Measurements from ENCODE around the gene YARS2.

YARS2 gene

GRCh38 chr12:32739279-32739678, 16.4 kb downstream of the YARS2 start:
- Histone ChIP-seq H3K9me3 (replicated peaks; ENCODE audit: insufficient read depth, low read length) (no peaks in the 10 kb centered on the region), H3K36me3 (replicated peaks; ENCODE audit: insufficient read depth, low read length) (peaks cover 15% of the 10 kb centered on the region), H2AFZ (ENCODE audit: low read length) (no peak overlapping the region), H3K4me3 (ENCODE audit: low read length) (no peak overlapping the region), H3K27ac (ENCODE audit: low read length) (no peak overlapping the region), H3K4me1 (ENCODE audit: low read length) (no peaks in the 10 kb centered on the region), H3K9me2 (replicated peaks; ENCODE audit: insufficient read depth, low read length) (no peaks in the 10 kb centered on the region), H3K4me2 (ENCODE audit: low read depth, low read length) (no peak overlapping the region), H3K9ac (ENCODE audit: low read length) (no peak overlapping the region), H3K27me3 (replicated peaks; ENCODE audit: insufficient read depth, low read length) (no peaks in the 10 kb centered on the region), H4K20me1 (ENCODE audit: insufficient read depth, low read length) (no peaks in the 10 kb centered on the region), H3F3A (ENCODE audit: insufficient read depth, low read length) (no peaks in the 10 kb centered on the region), H3K79me2 (ENCODE audit: low read length) (peaks cover 22% of the 10 kb centered on the region; the same call in 1 of the 2 replicates)
- no peak for DNase-seq
- no peak for TF ChIP-seq CTCF (IDR thresholded peaks at IDR 0.05; ENCODE audit: low read length)
- no peak for TF ChIP-seq EZH2phosphoT487 (IDR thresholded peaks at IDR 0.05; ENCODE audit: low read length)

GRCh38 chr12:32737715-32738114, 18.0 kb downstream of the YARS2 start:
- Histone ChIP-seq H3K9me2 (replicated peaks; ENCODE audit: insufficient read depth, low read length) (no peaks in the 10 kb centered on the region), H3K36me3 (replicated peaks; ENCODE audit: insufficient read depth, low read length) (peaks cover 4% of the 10 kb centered on the region), H3K27ac (ENCODE audit: low read length) (no peak overlapping the region), H2AFZ (ENCODE audit: low read length) (no peak overlapping the region), H3K79me2 (ENCODE audit: low read length) (peaks cover 14% of the 10 kb centered on the region; the same call in 1 of the 2 replicates), H3F3A (ENCODE audit: insufficient read depth, low read length) (no peaks in the 10 kb centered on the region), H3K4me3 (ENCODE audit: low read length) (no peak overlapping the region), H3K4me1 (ENCODE audit: low read length) (no peaks in the 10 kb centered on the region), H3K9ac (ENCODE audit: low read length) (no peak overlapping the region), H3K27me3 (replicated peaks; ENCODE audit: insufficient read depth, low read length) (no peaks in the 10 kb centered on the region), H4K20me1 (ENCODE audit: insufficient read depth, low read length) (no peaks in the 10 kb centered on the region), H3K4me2 (ENCODE audit: low read depth, low read length) (no peak overlapping the region), H3K9me3 (replicated peaks; ENCODE audit: insufficient read depth, low read length) (no peaks in the 10 kb centered on the region)
- DNase-seq = no peak
- no peak for TF ChIP-seq CTCF (IDR thresholded peaks at IDR 0.05; ENCODE audit: low read length)
- TF ChIP-seq EZH2 (optimal IDR thresholded peaks at IDR 0.05; ENCODE audit: low read depth, low read length) = no peak
- TF ChIP-seq EZH2phosphoT487 (IDR thresholded peaks at IDR 0.05; ENCODE audit: low read length) = no peak

GRCh38 chr12:32736445-32736844, 19.3 kb downstream of the YARS2 start:
- Histone ChIP-seq H3K9me2 (replicated peaks; ENCODE audit: insufficient read depth, low read length) (no peaks in the 10 kb centered on the region), H3K9me3 (replicated peaks; ENCODE audit: insufficient read depth, low read length) (no peaks in the 10 kb centered on the region), H3K9ac (ENCODE audit: low read length) (no peak overlapping the region), H3F3A (ENCODE audit: insufficient read depth, low read length) (no peaks in the 10 kb centered on the region), H3K4me1 (ENCODE audit: low read length) (no peaks in the 10 kb centered on the region), H3K4me3 (ENCODE audit: low read length) (no peak overlapping the region), H3K36me3 (replicated peaks; ENCODE audit: insufficient read depth, low read length) (no peaks in the 10 kb centered on the region; the same call in none of the 2 replicates), H4K20me1 (ENCODE audit: insufficient read depth, low read length) (no peaks in the 10 kb centered on the region), H3K4me2 (ENCODE audit: low read depth, low read length) (no peak overlapping the region), H2AFZ (ENCODE audit: low read length) (no peak overlapping the region), H3K27me3 (replicated peaks; ENCODE audit: insufficient read depth, low read length) (no peaks in the 10 kb centered on the region), H3K79me2 (ENCODE audit: low read length) (peaks cover 14% of the 10 kb centered on the region; the same call in 1 of the 2 replicates), H3K27ac (ENCODE audit: low read length) (no peak overlapping the region)
- TF ChIP-seq EZH2phosphoT487 (IDR thresholded peaks at IDR 0.05; ENCODE audit: low read length) = no peak
- TF ChIP-seq EZH2 (optimal IDR thresholded peaks at IDR 0.05; ENCODE audit: low read depth, low read length) = no peak
- TF ChIP-seq CTCF (IDR thresholded peaks at IDR 0.05; ENCODE audit: low read length) = no peak
- DNase-seq = no peak

Measured in MM.1S (cell line).